ENCODE results near the gene TADA2B. TPM values are rescaled to one million over a fixed set of nuclear protein-coding genes. Genes with fewer than 3 reads are reported as not detected.

TADA2B gene
- total RNA-seq, 1 donor from 2014 or later = 26.9 TPM

DNA sequence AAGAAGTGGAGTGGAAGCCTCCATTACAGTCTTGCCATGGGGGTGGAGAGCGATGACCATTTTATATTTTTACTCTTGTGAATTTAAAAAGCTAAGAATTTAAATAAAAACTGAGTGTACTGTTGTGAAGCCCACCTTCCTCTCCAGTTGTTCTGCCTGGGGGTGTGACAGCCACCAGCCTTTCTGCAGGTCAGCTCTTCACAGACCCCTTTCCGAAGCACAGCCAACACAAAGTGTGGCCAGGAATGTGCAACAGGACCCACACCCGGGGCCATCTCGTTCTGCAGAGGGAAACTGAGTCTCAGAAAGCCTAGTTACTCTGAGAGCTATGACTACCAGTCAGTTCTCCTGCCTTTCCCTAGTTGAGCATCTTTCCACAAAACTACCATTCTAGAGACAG, 23.3 kb downstream of the TADA2B start:
- DNase-seq (ENCODE audit: low read depth) = no peak
- Histone ChIP-seq H3K4me3 (ENCODE audit: low read depth, low read length) (no peak overlapping the region), H3K27me3 (ENCODE audit: control insufficient read depth, insufficient read depth, low read length) (no peaks in the 10 kb centered on the region), H3K36me3 (ENCODE audit: control insufficient read depth, insufficient read depth, low read length) (peaks cover 1% of the 10 kb centered on the region)
- TF ChIP-seq, protein P1, sequence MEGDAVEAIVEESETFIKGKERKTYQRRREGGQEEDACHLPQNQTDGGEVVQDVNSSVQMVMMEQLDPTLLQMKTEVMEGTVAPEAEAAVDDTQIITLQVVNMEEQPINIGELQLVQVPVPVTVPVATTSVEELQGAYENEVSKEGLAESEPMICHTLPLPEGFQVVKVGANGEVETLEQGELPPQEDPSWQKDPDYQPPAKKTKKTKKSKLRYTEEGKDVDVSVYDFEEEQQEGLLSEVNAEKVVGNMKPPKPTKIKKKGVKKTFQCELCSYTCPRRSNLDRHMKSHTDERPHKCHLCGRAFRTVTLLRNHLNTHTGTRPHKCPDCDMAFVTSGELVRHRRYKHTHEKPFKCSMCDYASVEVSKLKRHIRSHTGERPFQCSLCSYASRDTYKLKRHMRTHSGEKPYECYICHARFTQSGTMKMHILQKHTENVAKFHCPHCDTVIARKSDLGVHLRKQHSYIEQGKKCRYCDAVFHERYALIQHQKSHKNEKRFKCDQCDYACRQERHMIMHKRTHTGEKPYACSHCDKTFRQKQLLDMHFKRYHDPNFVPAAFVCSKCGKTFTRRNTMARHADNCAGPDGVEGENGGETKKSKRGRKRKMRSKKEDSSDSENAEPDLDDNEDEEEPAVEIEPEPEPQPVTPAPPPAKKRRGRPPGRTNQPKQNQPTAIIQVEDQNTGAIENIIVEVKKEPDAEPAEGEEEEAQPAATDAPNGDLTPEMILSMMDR (IDR thresholded peaks at IDR 0.05; ENCODE audit: insufficient read depth, low read length, poor library complexity, severe bottlenecking) = no peak

DNA sequence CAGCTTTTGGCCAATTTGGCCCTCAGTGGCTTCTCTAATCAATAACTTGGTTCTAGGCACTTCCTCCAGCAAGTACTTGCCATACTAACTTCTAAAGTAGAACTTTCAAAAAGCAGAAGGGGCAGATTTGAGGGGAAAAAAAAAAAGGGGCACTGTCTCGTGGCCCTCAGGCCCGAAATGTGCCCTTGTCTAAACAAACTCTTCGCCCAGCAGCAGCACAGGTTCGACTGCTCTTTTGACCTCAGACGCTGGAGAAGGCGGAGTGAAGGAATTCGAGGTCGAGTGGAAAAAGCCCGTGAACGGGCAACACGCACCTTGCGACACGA, 23.9 kb downstream of the TADA2B start:
- no peaks in the 10 kb centered on the region for H3K27me3 ChIP-seq (ENCODE audit: control insufficient read depth, insufficient read depth, low read length)
- no peaks in the 10 kb centered on the region for H3K36me3 ChIP-seq (ENCODE audit: control insufficient read depth, insufficient read depth, low read length)
- TF ChIP-seq, protein P1 (IDR thresholded peaks at IDR 0.05; ENCODE audit: insufficient read depth, low read length, poor library complexity, severe bottlenecking) = no peak
- no peak for DNase-seq (ENCODE audit: low read depth)
- peak overlapping the region; percentile 92 for H3K4me3 ChIP-seq (ENCODE audit: low read depth, low read length)

DNA sequence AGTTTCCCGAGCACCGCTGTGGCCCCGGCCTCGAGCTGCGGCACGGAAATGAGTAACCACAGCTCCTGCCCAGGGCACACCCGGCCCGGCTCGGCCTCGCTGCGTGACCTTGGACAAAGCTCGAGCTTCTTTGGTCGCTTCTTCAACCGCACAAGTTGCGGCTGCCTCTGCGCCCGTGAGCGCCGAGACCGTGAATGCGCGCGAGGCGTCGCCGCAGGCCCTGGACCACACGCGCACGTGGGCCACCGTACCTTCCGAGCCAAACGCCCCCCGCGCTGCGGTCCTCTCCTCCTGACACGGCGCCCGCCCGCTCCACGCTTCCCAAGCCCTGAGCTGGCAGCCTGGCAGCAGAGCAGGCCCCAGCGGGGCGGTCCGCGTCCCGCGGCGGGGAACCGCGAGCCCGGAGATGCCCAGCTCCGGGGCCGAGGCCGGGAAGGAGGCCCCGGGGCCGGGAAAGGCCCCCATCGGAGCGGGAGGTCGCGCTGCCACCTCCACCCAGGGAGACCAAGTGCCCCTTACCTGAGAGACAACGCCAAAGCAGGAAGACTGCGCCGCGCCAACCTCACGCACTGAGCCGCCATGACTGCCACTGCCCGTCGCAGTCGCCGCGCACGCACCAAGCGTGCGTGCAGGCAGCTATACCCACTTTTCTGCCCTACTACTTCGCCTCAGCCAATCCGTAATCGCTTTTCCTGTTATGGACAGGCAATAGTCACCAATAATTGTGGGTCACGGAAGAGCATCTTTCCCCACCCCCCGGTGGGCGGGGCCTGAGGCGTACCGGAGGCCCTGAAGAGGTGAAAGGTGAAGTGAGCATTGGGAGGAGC, 24.5 kb downstream of the TADA2B start, which contains the start of gene GRPEL1:
GRPEL1 (minus strand) TSS at position 613 of the 827 bp plus-strand sequence; CDS start at position 581, 32 bp downstream.
- DNase-seq (ENCODE audit: low read depth) = peak; percentile 94
- Histone ChIP-seq H3K4me3 (ENCODE audit: low read depth, low read length) (peak within 1 kb of the TSS; percentile 92), H3K27me3 (ENCODE audit: control insufficient read depth, insufficient read depth, low read length) (peaks cover 2% of the 10 kb centered on the region), H3K36me3 (ENCODE audit: control insufficient read depth, insufficient read depth, low read length) (no peaks in the 10 kb centered on the region)
- TF ChIP-seq, protein P1 (IDR thresholded peaks at IDR 0.05; ENCODE audit: insufficient read depth, low read length, poor library complexity, severe bottlenecking) = no peak

DNA sequence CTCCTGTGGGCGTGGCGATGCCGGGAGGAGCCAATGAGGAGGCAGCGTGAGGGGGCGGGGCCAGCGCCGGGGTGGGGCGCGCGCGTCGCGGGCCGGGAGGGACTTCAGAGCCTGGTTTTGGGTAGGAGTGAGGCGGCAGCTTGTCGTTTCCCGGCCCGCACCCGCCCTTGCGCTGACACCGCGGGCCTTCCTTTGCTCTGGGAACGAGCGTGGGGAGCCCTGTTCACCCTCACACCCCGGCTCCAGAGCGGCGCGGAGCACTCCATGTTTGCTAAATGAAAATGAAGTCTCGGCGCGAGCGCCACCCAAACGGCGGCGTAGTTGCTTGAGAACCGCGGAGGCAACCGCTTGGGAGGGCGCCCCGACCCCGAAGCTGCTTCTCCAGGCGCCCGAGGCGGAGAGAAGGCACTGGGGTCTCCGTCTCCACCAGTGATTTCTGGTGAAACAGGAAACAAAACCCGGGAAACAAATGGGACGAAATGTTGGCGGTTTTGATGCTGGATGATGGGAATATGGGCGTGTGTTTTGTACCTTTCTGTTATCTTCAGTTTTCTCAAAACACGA, 25.2 kb downstream of the TADA2B start:
- no peaks in the 10 kb centered on the region for H3K36me3 ChIP-seq (ENCODE audit: control insufficient read depth, insufficient read depth, low read length)
- no peak for DNase-seq (ENCODE audit: low read depth)
- peak overlapping the region; percentile 92 for H3K4me3 ChIP-seq (ENCODE audit: low read depth, low read length)
- peaks cover 2% of the 10 kb centered on the region for H3K27me3 ChIP-seq (ENCODE audit: control insufficient read depth, insufficient read depth, low read length)
- TF ChIP-seq, protein P1 (IDR thresholded peaks at IDR 0.05; ENCODE audit: insufficient read depth, low read length, poor library complexity, severe bottlenecking) = no peak

DNA sequence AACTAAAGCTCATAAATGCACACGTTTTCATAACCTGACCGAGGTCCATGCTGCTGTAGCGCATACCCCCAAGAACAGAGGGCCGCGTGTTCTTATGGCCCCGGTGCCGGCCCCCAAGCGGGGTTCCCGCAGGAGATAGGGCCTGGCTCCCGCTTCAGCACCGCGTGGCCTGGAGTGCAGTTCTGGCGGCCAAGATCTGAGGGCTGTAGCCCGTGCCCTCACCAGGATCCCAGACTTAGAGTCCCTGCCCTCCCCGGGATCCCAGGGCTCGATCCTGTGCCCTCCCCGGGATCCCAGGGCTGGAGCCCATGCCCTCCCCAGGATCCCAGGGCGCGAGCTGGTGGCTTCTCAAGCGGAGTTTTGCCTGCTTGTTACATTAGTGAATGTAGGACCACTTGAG, 25.7 kb downstream of the TADA2B start:
- Histone ChIP-seq H3K36me3 (ENCODE audit: control insufficient read depth, insufficient read depth, low read length) (no peaks in the 10 kb centered on the region), H3K4me3 (ENCODE audit: low read depth, low read length) (peak overlapping the region; percentile 92), H3K27me3 (ENCODE audit: control insufficient read depth, insufficient read depth, low read length) (peaks cover 2% of the 10 kb centered on the region)
- DNase-seq (ENCODE audit: low read depth) = no peak
- TF ChIP-seq, protein P1 (IDR thresholded peaks at IDR 0.05; ENCODE audit: insufficient read depth, low read length, poor library complexity, severe bottlenecking) = no peak

All from kidney epithelial cell (primary cell).